ENCODE data around the gene TMEM253. TPM values are rescaled to one million over a fixed set of nuclear protein-coding genes. Genes with fewer than 3 reads are reported as not detected.

The TMEM253 gene
- total and polyA plus RNA-seq, 2 donors (not counting 1 experiment from before 2014, with no cell fraction given) = 0.11 TPM; not detected in 1

- Histone ChIP-seq H3K4me2 (ENCODE audit: extremely low read depth, insufficient read depth, low read length) (peak within 1 kb of the TSS; percentile 96), H3K4me1 (ENCODE audit: control insufficient read depth, extremely low read depth, insufficient read depth, low read length) (peaks cover 11% of the 10 kb centered on the region), H3K27ac (ENCODE audit: insufficient read depth, low read length) (peak within 1 kb of the TSS; percentile 96), H3K9me3 (ENCODE audit: control insufficient read depth, insufficient read depth, low read depth, low read length) (no peaks in the 10 kb centered on the region), H3K36me3 (ENCODE audit: control insufficient read depth, insufficient read depth, low read length) (peaks cover 10% of the 10 kb centered on the region), H3K27me3 (ENCODE audit: control insufficient read depth, insufficient read depth, low read length) (no peaks in the 10 kb centered on the region), H3K4me3 (replicated peaks in 1 of 4; ENCODE audit: control extremely low read depth in 1 of 4, insufficient read depth in 1 of 4, low read depth in 3 of 4, low read length in 4 of 4) (peak within 1 kb of the TSS; percentile 64 to 74 (median 66)), H3K79me2 (ENCODE audit: control insufficient read depth, insufficient read depth, low read length) (peaks cover 2% of the 10 kb centered on the region), H3K9ac (ENCODE audit: insufficient read depth, low read length) (peak within 1 kb of the TSS; percentile 81), H4K20me1 (ENCODE audit: control insufficient read depth, extremely low read depth, insufficient read depth, low read length) (no peaks in the 10 kb centered on the region), H2AFZ (ENCODE audit: low read length) (peak within 1 kb of the TSS; percentile 17)
- peak; percentile 41 to 58 for DNase-seq (ENCODE audit: low read depth in 2 of 2)
- TF ChIP-seq EZH2 (IDR thresholded peaks at IDR 0.05; ENCODE audit: low read length, missing control alignments) = no peak
- TF ChIP-seq, protein P1, sequence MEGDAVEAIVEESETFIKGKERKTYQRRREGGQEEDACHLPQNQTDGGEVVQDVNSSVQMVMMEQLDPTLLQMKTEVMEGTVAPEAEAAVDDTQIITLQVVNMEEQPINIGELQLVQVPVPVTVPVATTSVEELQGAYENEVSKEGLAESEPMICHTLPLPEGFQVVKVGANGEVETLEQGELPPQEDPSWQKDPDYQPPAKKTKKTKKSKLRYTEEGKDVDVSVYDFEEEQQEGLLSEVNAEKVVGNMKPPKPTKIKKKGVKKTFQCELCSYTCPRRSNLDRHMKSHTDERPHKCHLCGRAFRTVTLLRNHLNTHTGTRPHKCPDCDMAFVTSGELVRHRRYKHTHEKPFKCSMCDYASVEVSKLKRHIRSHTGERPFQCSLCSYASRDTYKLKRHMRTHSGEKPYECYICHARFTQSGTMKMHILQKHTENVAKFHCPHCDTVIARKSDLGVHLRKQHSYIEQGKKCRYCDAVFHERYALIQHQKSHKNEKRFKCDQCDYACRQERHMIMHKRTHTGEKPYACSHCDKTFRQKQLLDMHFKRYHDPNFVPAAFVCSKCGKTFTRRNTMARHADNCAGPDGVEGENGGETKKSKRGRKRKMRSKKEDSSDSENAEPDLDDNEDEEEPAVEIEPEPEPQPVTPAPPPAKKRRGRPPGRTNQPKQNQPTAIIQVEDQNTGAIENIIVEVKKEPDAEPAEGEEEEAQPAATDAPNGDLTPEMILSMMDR (conservative IDR thresholded peaks at IDR 0.05 in 1 of 2, IDR thresholded peaks at IDR 0.05 in 1 of 2; ENCODE audit: low read depth in 1 of 2, low read length in 2 of 2) = no peak
Observed at GRCh38 chr14:21070083-21070609, 30.7 kb upstream of the TMEM253 start, which contains the start of gene ARHGEF40. Gene ARHGEF40, plus strand, starts transcription at chr14:21070304. Its CDS starts 93 bp downstream, at chr14:21070397.

- DNase-seq (ENCODE audit: low read depth in 2 of 2) = peak; percentile 43 to 59
- H4K20me1 ChIP-seq (ENCODE audit: control insufficient read depth, extremely low read depth, insufficient read depth, low read length) = no peaks in the 10 kb centered on the region
- H3K27me3 ChIP-seq (ENCODE audit: control insufficient read depth, insufficient read depth, low read length) = no peaks in the 10 kb centered on the region
- no peaks in the 10 kb centered on the region for H3K9me3 ChIP-seq (ENCODE audit: control insufficient read depth, insufficient read depth, low read depth, low read length)
- peak overlapping the region; percentile 96 for H3K4me2 ChIP-seq (ENCODE audit: extremely low read depth, insufficient read depth, low read length)
- H2AFZ ChIP-seq (ENCODE audit: low read length) = peak overlapping the region; percentile 17
- H3K36me3 ChIP-seq (ENCODE audit: control insufficient read depth, insufficient read depth, low read length) = peaks cover 16% of the 10 kb centered on the region
- H3K79me2 ChIP-seq (ENCODE audit: control insufficient read depth, insufficient read depth, low read length) = peaks cover 2% of the 10 kb centered on the region
- no peak for TF ChIP-seq EZH2 (IDR thresholded peaks at IDR 0.05; ENCODE audit: low read length, missing control alignments)
- TF ChIP-seq, protein P1 (conservative IDR thresholded peaks at IDR 0.05 in 1 of 2, IDR thresholded peaks at IDR 0.05 in 1 of 2; ENCODE audit: low read depth in 1 of 2, low read length in 2 of 2) = no peak
- H3K9ac ChIP-seq (ENCODE audit: insufficient read depth, low read length) = peak overlapping the region; percentile 81
- peak overlapping the region; percentile 96 for H3K27ac ChIP-seq (ENCODE audit: insufficient read depth, low read length)
- peaks cover 11% of the 10 kb centered on the region for H3K4me1 ChIP-seq (ENCODE audit: control insufficient read depth, extremely low read depth, insufficient read depth, low read length)
- H3K4me3 ChIP-seq (replicated peaks in 1 of 4; ENCODE audit: control extremely low read depth in 1 of 4, insufficient read depth in 1 of 4, low read depth in 3 of 4, low read length in 4 of 4) = peak overlapping the region; percentile 64 to 74 (median 66)
Observed at GRCh38 chr14:21070610-21071224, 30.1 kb upstream of the TMEM253 start.

GRCh38 chr14:21071225-21072030 lies 29.4 kb upstream of the TMEM253 start:
- peaks cover 11% of the 10 kb centered on the region for H3K4me1 ChIP-seq (ENCODE audit: control insufficient read depth, extremely low read depth, insufficient read depth, low read length)
- peak overlapping the region; percentile 96 for H3K27ac ChIP-seq (ENCODE audit: insufficient read depth, low read length)
- H3K4me3 ChIP-seq (replicated peaks in 1 of 4; ENCODE audit: control extremely low read depth in 1 of 4, insufficient read depth in 1 of 4, low read depth in 3 of 4, low read length in 4 of 4) = peak overlapping the region; percentile 64 to 74 (median 66)
- TF ChIP-seq, protein P1 (conservative IDR thresholded peaks at IDR 0.05 in 1 of 2, IDR thresholded peaks at IDR 0.05 in 1 of 2; ENCODE audit: low read depth in 1 of 2, low read length in 2 of 2) = peak in 1 of 2 donors; percentile 9
- no peak for TF ChIP-seq EZH2 (IDR thresholded peaks at IDR 0.05; ENCODE audit: low read length, missing control alignments)
- no peaks in the 10 kb centered on the region for H3K9me3 ChIP-seq (ENCODE audit: control insufficient read depth, insufficient read depth, low read depth, low read length)
- DNase-seq (ENCODE audit: low read depth in 2 of 2) = peak; percentile 95 to 98
- H4K20me1 ChIP-seq (ENCODE audit: control insufficient read depth, extremely low read depth, insufficient read depth, low read length) = no peaks in the 10 kb centered on the region
- peaks cover 18% of the 10 kb centered on the region for H3K36me3 ChIP-seq (ENCODE audit: control insufficient read depth, insufficient read depth, low read length)
- H3K27me3 ChIP-seq (ENCODE audit: control insufficient read depth, insufficient read depth, low read length) = no peaks in the 10 kb centered on the region
- no peak overlapping the region for H2AFZ ChIP-seq (ENCODE audit: low read length)
- H3K4me2 ChIP-seq (ENCODE audit: extremely low read depth, insufficient read depth, low read length) = peak overlapping the region; percentile 96
- H3K9ac ChIP-seq (ENCODE audit: insufficient read depth, low read length) = peak overlapping the region; percentile 81
- peaks cover 2% of the 10 kb centered on the region for H3K79me2 ChIP-seq (ENCODE audit: control insufficient read depth, insufficient read depth, low read length)
